Kidney (tissue), 14 donors: ENCODE results near the gene ITLN1. TPM values are rescaled to one million over a fixed set of nuclear protein-coding genes. Genes with fewer than 3 reads are reported as not detected.
"Not testable (repeated sequence)": the region's sequence is repeated elsewhere in the genome, so short reads cannot be mapped to it uniquely, and the experiment has no call there.

Experiments
- DNase-seq, 5 donors: peaks; one replicate each; pipeline ENCODE4 v3.0.0-alpha.2; 2013 to 2020
- FAIRE-seq: peaks from 2 replicates; lab custom pipeline; 2012; peaks lifted over from hg19 to GRCh38; lab: Jason Lieb, UNC
- H3K27ac ChIP-seq, 2 donors: one replicate each; pipeline ENCODE4 v1.7.0; 2013; ENCODE audit warnings: low read depth in 2 of 2, low read length in 2 of 2, inconsistent platforms in 1 of 2
- H3K27me3 ChIP-seq: one replicate; pipeline ENCODE4 v1.7.1; 2013; ENCODE audit warnings: low read length, inconsistent platforms; ENCODE audit not compliant: control insufficient read depth, insufficient read depth
- H3K36me3 ChIP-seq, 3 donors: one replicate each; pipeline versions ENCODE4 v1.7.0 to v1.7.1; 2013; ENCODE audit warnings: low read length in 3 of 3, control low read depth in 1 of 3, inconsistent platforms in 1 of 3; ENCODE audit not compliant: insufficient read depth in 3 of 3, control insufficient read depth in 2 of 3
- H3K4me1 ChIP-seq, 3 donors: one replicate each; pipeline versions ENCODE4 v1.7.0 to v1.7.1; 2013; ENCODE audit warnings: low read length in 3 of 3, inconsistent platforms in 1 of 3, low read depth in 1 of 3; ENCODE audit not compliant: control insufficient read depth in 2 of 3, insufficient read depth in 2 of 3
- H3K4me3 ChIP-seq, 3 donors: one replicate each; pipeline versions ENCODE4 v1.7.0 to v1.8.1; 2013; ENCODE audit warnings: low read length in 3 of 3, control low read depth in 1 of 3, inconsistent platforms in 1 of 3
- H3K9ac ChIP-seq, 3 donors: one replicate each; pipeline versions ENCODE4 v1.7.0 to v1.7.1; 2013; ENCODE audit warnings: low read length in 3 of 3, control low read depth in 1 of 3, inconsistent platforms in 1 of 3
- H3K9me3 ChIP-seq, 3 donors: one replicate each; pipeline versions ENCODE4 v1.7.0 to v1.7.1; 2013; ENCODE audit warnings: low read length in 3 of 3, control low read depth in 1 of 3, inconsistent platforms in 1 of 3; ENCODE audit not compliant: control insufficient read depth in 2 of 3, insufficient read depth in 1 of 3
- CTCF ChIP-seq: IDR thresholded peaks from 3 replicates; pipeline ENCODE4 v1.5.1; 2012; ENCODE audit warnings: mild to moderate bottlenecking, moderate library complexity, borderline replicate concordance; ENCODE audit not compliant: insufficient read depth; ENCODE audit errors: extremely low read depth
- intact Hi-C: fragments of 100-400 bp; cut with DNase I; formaldehyde crosslinking; loops from one replicate; pipeline ENCODE4 v1.11.1; 2022
- polyA plus RNA-seq: library from polyadenylated mRNA; stranded (reverse); fragments of 350-450 nt; fragmentation: Illumina TruSeq; extraction: RNeasy Lipid Tissue Mini Kit (QIAGEN cat#74804); gene quantifications from one replicate; pipeline ENCODE4 v1.2.3, GENCODE V29; 2014; ENCODE audit warnings: low read depth, low replicate concordance; ENCODE audit not compliant: insufficient read depth
- total RNA-seq: library from RNA; stranded (reverse); fragmentation: NEBNext Ultra II Directional; extraction: Animal tissue kit (Norgen Biotek cat#: 25700); gene quantifications from one replicate; pipeline ENCODE4 v1.2.1, GENCODE V29; 2021
- donor health status: control.
- donor health status: control.
- donor health status: control.
- donor health status: control.
- donor health status: control.
- donor health status: DM: yes; HTN: yes; CAD: no.
- donor health status: Normal renal cell carcinoma (clear cell type).

The ITLN1 gene
- total and polyA plus RNA-seq, 2 donors from 2014 or later = 15.4 TPM; not detected in 1

- FAIRE-seq = no peak
- no peak for TF ChIP-seq CTCF
- no peaks in the 10 kb centered on the region for H3K4me1 ChIP-seq
- DNase-seq = no peak
- H3K36me3 ChIP-seq = no peaks in the 10 kb centered on the region
- intact Hi-C loops = no loop called here
- H3K4me3 ChIP-seq = no peak overlapping the region
- no peaks in the 10 kb centered on the region for H3K27me3 ChIP-seq
- no peaks in the 10 kb centered on the region for H3K9me3 ChIP-seq
- H3K9ac ChIP-seq = no peak overlapping the region
- H3K27ac ChIP-seq = no peak overlapping the region
Observed at GRCh38 chr1:160883581-160884513, 1.1 kb downstream of the ITLN1 start.

GRCh38 chr1:160882582-160882981 is 2.4 kb downstream of the ITLN1 start:
- H3K9ac ChIP-seq = no peak overlapping the region
- no peak for DNase-seq
- H3K4me1 ChIP-seq = no peaks in the 10 kb centered on the region
- TF ChIP-seq CTCF = no peak
- no peaks in the 10 kb centered on the region for H3K36me3 ChIP-seq
- no peaks in the 10 kb centered on the region for H3K27me3 ChIP-seq
- no peak for FAIRE-seq
- intact Hi-C loops = no loop called here
- no peak overlapping the region for H3K27ac ChIP-seq
- no peaks in the 10 kb centered on the region for H3K9me3 ChIP-seq
- H3K4me3 ChIP-seq = no peak overlapping the region

GRCh38 chr1:160881264-160881663 is 3.7 kb downstream of the ITLN1 start:
- H3K9ac ChIP-seq, H3K27me3 ChIP-seq, DNase-seq, FAIRE-seq, H3K4me3 ChIP-seq, H3K27ac ChIP-seq, intact Hi-C loops, H3K36me3 ChIP-seq, H3K9me3 ChIP-seq, H3K4me1 ChIP-seq: not testable (repeated sequence)

GRCh38 chr1:160880216-160880615 is 4.8 kb downstream of the ITLN1 start:
- H3K4me3 ChIP-seq = no peak overlapping the region
- DNase-seq = no peak
- H3K9ac ChIP-seq = no peak overlapping the region
- FAIRE-seq = no peak
- no peak for TF ChIP-seq CTCF
- H3K27me3 ChIP-seq = no peaks in the 10 kb centered on the region
- no peaks in the 10 kb centered on the region for H3K36me3 ChIP-seq
- intact Hi-C loops = no loop called here
- no peak overlapping the region for H3K27ac ChIP-seq
- H3K9me3 ChIP-seq = no peaks in the 10 kb centered on the region
- no peaks in the 10 kb centered on the region for H3K4me1 ChIP-seq
